OCI-LY1 (cell line): ENCODE results near the gene NDUFA11.

Experiments used
- H2AFZ ChIP-seq: fragments of 200-600 bp; sonication (generic), shearing (Covaris generic); 2 replicates; pipeline ENCODE4 v1.6.0; 2014; ENCODE audit warnings: antibody characterized with exemption, mild to moderate bottlenecking, low read length
- H3F3A ChIP-seq: fragments of 200-600 bp; sonication (generic), shearing (Covaris generic); 2 replicates; pipeline ENCODE4 v1.6.0; 2014; ENCODE audit warnings: mild to moderate bottlenecking, antibody characterized with exemption, low read length, moderate library complexity; ENCODE audit not compliant: insufficient read depth
- H3K27ac ChIP-seq: fragments of 200-600 bp; sonication (generic); 2 replicates; pipeline ENCODE4 v1.5.1; 2014; ENCODE audit warnings: low read length, mixed run types, mild to moderate bottlenecking, low read depth; ENCODE audit not compliant: poor library complexity, severe bottlenecking
- H3K27me3 ChIP-seq: fragments of 200-600 bp; sonication (generic); 2 replicates; pipeline ENCODE4 v1.6.0; 2014; ENCODE audit warnings: antibody characterized with exemption, mild to moderate bottlenecking, low read length, moderate library complexity; ENCODE audit not compliant: insufficient read depth
- H3K36me3 ChIP-seq: fragments of 200-600 bp; sonication (generic); 2 replicates; pipeline ENCODE4 v1.6.1; 2014; ENCODE audit warnings: mild to moderate bottlenecking, antibody characterized with exemption, low read length, moderate library complexity, mixed read lengths; ENCODE audit not compliant: insufficient read depth
- H3K4me1 ChIP-seq: fragments of 200-600 bp; sonication (generic); 2 replicates; pipeline ENCODE4 v1.5.1; 2014; ENCODE audit warnings: mild to moderate bottlenecking, low read length, moderate library complexity; ENCODE audit not compliant: insufficient read depth, severe bottlenecking
- H3K4me2 ChIP-seq: fragments of 200-600 bp; sonication (generic), shearing (Covaris generic); 2 replicates; pipeline ENCODE4 v1.6.1; 2014; ENCODE audit warnings: low read length
- H3K4me3 ChIP-seq: fragments of 200-600 bp; sonication (generic); 2 replicates; pipeline ENCODE4 v1.5.1; 2014; ENCODE audit warnings: low read length, low read depth, mild to moderate bottlenecking, mixed read lengths; ENCODE audit not compliant: poor library complexity, severe bottlenecking
- H3K79me2 ChIP-seq: fragments of 200-600 bp; shearing (Covaris generic); 2 replicates; pipeline ENCODE4 v1.6.1; 2016; ENCODE audit warnings: mixed run types, low read length, mixed read lengths; ENCODE audit not compliant: insufficient read depth
- H3K9ac ChIP-seq: fragments of 200-600 bp; sonication (generic), shearing (Covaris generic); 2 replicates; pipeline ENCODE4 v1.6.1; 2014; ENCODE audit warnings: mild to moderate bottlenecking, low read length, mixed read lengths
- H3K9me2 ChIP-seq: fragments of 200-600 bp; sonication (generic), shearing (Covaris generic); 2 replicates; pipeline ENCODE4 v1.6.1; 2014; ENCODE audit warnings: low read depth, mild to moderate bottlenecking, low read length, mixed read lengths
- H3K9me3 ChIP-seq: fragments of 200-600 bp; shearing (Covaris generic); 2 replicates; pipeline ENCODE4 v1.6.1; 2014; ENCODE audit warnings: low read length, mixed read lengths
- H4K20me1 ChIP-seq: fragments of 200-600 bp; sonication (generic), shearing (Covaris generic); 2 replicates; pipeline ENCODE4 v1.6.0; 2016; ENCODE audit warnings: mild to moderate bottlenecking, low read length; ENCODE audit not compliant: insufficient read depth
- CTCF ChIP-seq: fragments of 200-600 bp; sonication (generic), shearing (Covaris generic); IDR thresholded peaks from 2 replicates; pipeline ENCODE4 v1.5.1; 2017; ENCODE audit warnings: mild to moderate bottlenecking, antibody characterized with exemption, low read length, moderate library complexity, mixed read lengths
- EZH2 ChIP-seq: fragments of 200-600 bp; sonication (generic), shearing (Covaris generic); IDR thresholded peaks from 2 replicates; pipeline ENCODE4 v1.8.0; 2017; ENCODE audit warnings: borderline replicate concordance, mixed run types, mild to moderate bottlenecking, antibody characterized with exemption, low read length, moderate library complexity, mixed read lengths

The NDUFA11 gene

GRCh38 chr19:5934069-5934401 is 30.4 kb upstream of the NDUFA11 start:
- no peak overlapping the region for H3K4me2 ChIP-seq
- H3K9me3 ChIP-seq, result no peaks in the 10 kb centered on the region
- no peaks in the 10 kb centered on the region for H3K79me2 ChIP-seq
- H3K27me3 ChIP-seq, result no peaks in the 10 kb centered on the region
- no peak overlapping the region for H3K9ac ChIP-seq
- TF ChIP-seq EZH2 (no peak), CTCF (no peak)
- H4K20me1 ChIP-seq, result no peaks in the 10 kb centered on the region
- H3K27ac ChIP-seq, result no peak overlapping the region
- no peak overlapping the region for H3K4me3 ChIP-seq
- H2AFZ ChIP-seq, result no peak overlapping the region
- peaks cover 78% of the 10 kb centered on the region for H3K36me3 ChIP-seq
- H3K9me2 ChIP-seq, result no peaks in the 10 kb centered on the region
- H3F3A ChIP-seq, result no peaks in the 10 kb centered on the region
- H3K4me1 ChIP-seq, result no peaks in the 10 kb centered on the region

GRCh38 chr19:5933391-5934068 is 29.9 kb upstream of the NDUFA11 start:
- Histone ChIP-seq H3K4me2 (no peak overlapping the region), H3K9me3 (no peaks in the 10 kb centered on the region), H3K9ac (no peak overlapping the region), H3K9me2 (no peaks in the 10 kb centered on the region), H3K27ac (no peak overlapping the region), H3K27me3 (no peaks in the 10 kb centered on the region), H4K20me1 (no peaks in the 10 kb centered on the region), H3K4me1 (no peaks in the 10 kb centered on the region), H3F3A (no peaks in the 10 kb centered on the region), H3K79me2 (no peaks in the 10 kb centered on the region), H2AFZ (no peak overlapping the region), H3K4me3 (no peak overlapping the region), H3K36me3 (peaks cover 81% of the 10 kb centered on the region)
- TF ChIP-seq CTCF (no peak), EZH2 (no peak)

GRCh38 chr19:5932609-5933262 is 29.1 kb upstream of the NDUFA11 start:
- Histone ChIP-seq H3K27me3 (no peaks in the 10 kb centered on the region), H3K27ac (no peak overlapping the region), H3F3A (no peaks in the 10 kb centered on the region), H2AFZ (no peak overlapping the region), H3K9ac (no peak overlapping the region), H3K4me2 (no peak overlapping the region), H3K79me2 (no peaks in the 10 kb centered on the region), H3K9me3 (no peaks in the 10 kb centered on the region), H3K9me2 (no peaks in the 10 kb centered on the region), H4K20me1 (no peaks in the 10 kb centered on the region), H3K4me3 (no peak overlapping the region), H3K4me1 (no peaks in the 10 kb centered on the region), H3K36me3 (peaks cover 86% of the 10 kb centered on the region)
- TF ChIP-seq EZH2, result no peak
- no peak for TF ChIP-seq CTCF
